GM12878 (cell line): ENCODE results near the gene LMCD1. TPM values are rescaled to one million over a fixed set of nuclear protein-coding genes. Genes with fewer than 3 reads are reported as not detected.

Source experiments
- ATAC-seq: fragments of 200-7000 bp; cut with Tn5 transposase; 3 replicates; pipeline ENCODE4 v1.9.1; 2020; ENCODE audit warnings: mild to moderate bottlenecking, moderate library complexity
- BruUV-seq: library from RNA; stranded (reverse); fragments of 400-500 nt; replicated peaks from 2 replicates; lab custom pipeline; 2021; lab: Mats Ljungman, UMichigan
- CTCF ChIA-PET: fragments of 300-600 bp; sonication (Branson Sonifier 250); formaldehyde crosslinking; extraction: SDS; loops from one replicate; lab custom pipeline; 2021; ENCODE audit warnings: inconsistent platforms; lab: Yijun Ruan, JAX
- POLR2A ChIA-PET: fragments of 350-600 bp; formaldehyde crosslinking; extraction: SDS; loops from one replicate; lab custom pipeline; 2021; ENCODE audit warnings: inconsistent platforms; lab: Charles Lee
- RAD21 ChIA-PET: fragments of 300-600 bp; sonication (Branson Sonifier 250); formaldehyde crosslinking; loops from one replicate; lab custom pipeline; 2023; ENCODE audit warnings: antibody characterized with exemption; ENCODE audit not compliant: unreplicated experiment; lab: Charles Lee
- SMC1A ChIA-PET: fragments of 300-600 bp; sonication (Branson Sonifier 250); formaldehyde crosslinking; loops from one replicate; lab custom pipeline; 2023; ENCODE audit not compliant: unreplicated experiment, uncharacterized antibody; lab: Charles Lee
- DNase-seq: peaks from one replicate; pipeline ENCODE4 v3.0.0-alpha.2; 2011; ENCODE audit warnings: low read depth, low spot score
- FAIRE-seq: peaks from 3 replicates; lab custom pipeline; 2011; peaks lifted over from hg19 to GRCh38; lab: Jason Lieb, UNC
- H2AFZ ChIP-seq: 2 replicates; pipeline ENCODE4 v1.6.0; 2011; ENCODE audit warnings: low read depth, low read length, control low read depth; ENCODE audit not compliant: control insufficient read depth
- H3K27ac ChIP-seq: 2 replicates; pipeline ENCODE4 v1.5.1; 2011; ENCODE audit warnings: control low read depth; ENCODE audit not compliant: control insufficient read depth, insufficient read depth
- H3K27me3 ChIP-seq, 2 experiments: replicated peaks in 1 of 2; 2 replicates each; pipeline versions ENCODE4 v1.6.0 to v1.6.1; 2011; ENCODE audit warnings: low read length in 1 of 2; ENCODE audit not compliant: control insufficient read depth in 2 of 2, insufficient read depth in 2 of 2
- H3K36me3 ChIP-seq, 2 experiments: 2 replicates each; pipeline ENCODE4 v1.5.1; 2011; ENCODE audit warnings: low read length in 1 of 2; ENCODE audit not compliant: control insufficient read depth in 2 of 2, insufficient read depth in 2 of 2
- H3K4me1 ChIP-seq: 2 replicates; pipeline ENCODE4 v1.6.1; 2011; ENCODE audit warnings: mild to moderate bottlenecking, low read length, moderate library complexity, mixed read lengths; ENCODE audit not compliant: control insufficient read depth, insufficient read depth
- H3K4me2 ChIP-seq: 2 replicates; pipeline ENCODE4 v1.6.0; 2011; ENCODE audit warnings: control low read depth; ENCODE audit not compliant: control insufficient read depth, insufficient read depth
- H3K4me3 ChIP-seq: fragments of 200-600 bp; sonication (generic); 2 replicates; pipeline ENCODE4 v1.5.1; 2016
- H3K79me2 ChIP-seq: 2 replicates; pipeline ENCODE4 v1.6.0; 2011; ENCODE audit warnings: low read length; ENCODE audit not compliant: control insufficient read depth, insufficient read depth
- H3K9ac ChIP-seq: 2 replicates; pipeline ENCODE4 v1.8.0; 2011; ENCODE audit warnings: low read length, control low read depth, mixed read lengths; ENCODE audit not compliant: control insufficient read depth, insufficient read depth
- H3K9me3 ChIP-seq: replicated peaks from 3 replicates; pipeline ENCODE4 v1.5.1; 2011; ENCODE audit warnings: mild to moderate bottlenecking, low read length; ENCODE audit not compliant: control insufficient read depth, insufficient read depth
- H4K20me1 ChIP-seq: 2 replicates; pipeline ENCODE4 v1.6.0; 2011; ENCODE audit not compliant: control insufficient read depth, insufficient read depth
- BCL11A ChIP-seq: IDR thresholded peaks from 2 replicates; pipeline ENCODE4 v1.6.1; 2011; ENCODE audit warnings: low read depth, low read length
- MEF2A ChIP-seq: IDR thresholded peaks from 2 replicates; pipeline ENCODE4 v1.6.1; 2011; ENCODE audit warnings: low read depth, mild to moderate bottlenecking, low read length, moderate library complexity; ENCODE audit not compliant: insufficient read depth
- MXI1 ChIP-seq: fragments of 150-350 bp; IDR thresholded peaks from 2 replicates; pipeline ENCODE4 v1.6.1; 2011; ENCODE audit warnings: low read depth, mild to moderate bottlenecking, inconsistent platforms, low read length, improper control_type of control experiment
- MYB ChIP-seq: fragments of 150-350 bp; IDR thresholded peaks from 2 replicates; pipeline ENCODE4 v1.6.1; 2014; ENCODE audit warnings: mild to moderate bottlenecking, low read depth, low read length, borderline replicate concordance
- SRF ChIP-seq, 2 experiments: IDR thresholded peaks; 2 replicates each; pipeline ENCODE4 v1.6.1; 2011; ENCODE audit warnings: low read depth in 2 of 2, low read length in 2 of 2, mild to moderate bottlenecking in 1 of 2, moderate library complexity in 1 of 2
- WRNIP1 ChIP-seq: IDR thresholded peaks from 2 replicates; pipeline ENCODE4 v1.6.1; 2011; ENCODE audit warnings: low read depth, low read length, improper control_type of control experiment, borderline replicate concordance
- ZBTB33 ChIP-seq: fragments of 450-650 bp; IDR thresholded peaks from 2 replicates; pipeline ENCODE4 v1.6.1; 2017; ENCODE audit warnings: mild to moderate bottlenecking
- ZNF622 ChIP-seq: fragments of 450-650 bp; IDR thresholded peaks from 2 replicates; pipeline ENCODE4 v1.6.1; 2017; ENCODE audit warnings: mild to moderate bottlenecking, inconsistent platforms
- WGBS: methylation state at CpG from one replicate; pipeline ENCODE4 v1.1.6; 2016; ENCODE audit warnings: low lambda C conversion rate; ENCODE audit not compliant: insufficient replicate concordance, insufficient coverage; ENCODE audit errors: missing lambda C conversion rate; 5-methylcytosine and 5-hydroxymethylcytosine counted together
- in situ Hi-C: fragments of 300-500 bp; cut with MboI; formaldehyde crosslinking; loops from 9 replicates; pipeline ENCODE4 v1.14.3; 2018; ENCODE audit warnings: mixed read lengths
- intact Hi-C: fragments of 100-400 bp; cut with micrococcal nuclease; formaldehyde crosslinking; loops from one replicate; pipeline ENCODE4 v1.14.2; 2022; ENCODE audit not compliant: unreplicated experiment
- polyA plus RNA-seq, 11 experiments: library from polyadenylated mRNA; depleted of rRNA in 4 of 11; unstranded in 6 of 11; stranded (reverse) in 5 of 11; fragments of >200 nt; fragmentation: Nextera tagmentation in 4 of 11; fragmentation: Illumina TruSeq in 1 of 11; extraction: Ambion mirVana in 4 of 11; extraction: Trizol in 1 of 11; gene quantifications; 1 replicate in 1 of 11; 2 replicates in 10 of 11; pipeline versions ENCODE4 v1.2.1 to v1.2.3, GENCODE V29; 2011 to 2016; ENCODE audit warnings: inconsistent platforms in 2 of 11, missing spikeins in 2 of 11, low read depth in 1 of 11
- total RNA-seq, 4 experiments: library from RNA; depleted of rRNA in 3 of 4; stranded (reverse); fragments of >200 nt in 3 of 4; fragmentation: Illumina TruSeq in 1 of 4; extraction: Trizol in 1 of 4; gene quantifications; 2 replicates each; pipeline versions ENCODE4 v1.2.1 to v1.2.3, GENCODE V29; 2013 to 2021

LMCD1 gene
- total and polyA plus RNA-seq, 10 of the 15 experiments (the other 5 are each of a cell fraction or from before 2014, with no cell fraction given), result 0.27 to 6.4 (median 1.7) TPM

GRCh38 chr3:8595252-8595651 lies 93.6 kb downstream of the LMCD1 start:
- Histone ChIP-seq H3K27me3 (no peaks in the 10 kb centered on the region), H3K9me3 (no peaks in the 10 kb centered on the region), H3K27ac (no peak overlapping the region), H3K36me3 (no peaks in the 10 kb centered on the region), H3K79me2 (no peaks in the 10 kb centered on the region), H3K4me1 (no peaks in the 10 kb centered on the region), H2AFZ (no peak overlapping the region), H4K20me1 (no peaks in the 10 kb centered on the region), H3K4me2 (no peak overlapping the region), H3K4me3 (no peak overlapping the region), H3K9ac (no peak overlapping the region)
- ATAC-seq (no peak), DNase-seq (no peak), FAIRE-seq (no peak)
- CTCF ChIA-PET, result no interaction called here
- no peak for TF ChIP-seq BCL11A
- TF ChIP-seq ZNF622, result no peak
- no peak for TF ChIP-seq WRNIP1
- no peak for TF ChIP-seq MYB
- TF ChIP-seq ZBTB33, result no peak
- no peak for TF ChIP-seq MXI1
- TF ChIP-seq SRF (IDR thresholded peaks at IDR 0.05; ENCODE audit: low read depth in 2 of 2, low read length in 2 of 2), result no peak
- TF ChIP-seq MEF2A, result no peak
- BruUV-seq, result no TSS peak
- WGBS, result 4% methylated on average over 3 of the region's 3 CpGs
- intact Hi-C loops (no loop called here), in situ Hi-C loops (no loop called here)
- SMC1A ChIA-PET, result interaction anchor here (1.4 kb wide), 1 partner anchor 140 kb away, joined by 5 read pairs; no protein-coding TSS in a partner anchor
- RAD21 ChIA-PET, result no interaction called here
- POLR2A ChIA-PET, result no interaction called here
